Spleen (tissue), 11 donors: ENCODE data around the gene NPFFR2. TPM values are rescaled to one million over a fixed set of nuclear protein-coding genes. Genes with fewer than 3 reads are reported as not detected.
"Not testable (repeated sequence)": the region's sequence is repeated elsewhere in the genome, so short reads cannot be mapped to it uniquely, and the experiment has no call there.

ENCODE experiments used
- DNase-seq: peaks from one replicate; pipeline ENCODE4 v3.0.0-alpha.2; 2020
- H3K27ac ChIP-seq, 8 donors: fragments of 200-600 bp; sonication (generic) in 7 of 8; 1 replicate in 4 of 8; 2 replicates in 4 of 8; pipeline versions ENCODE4 v1.5.0 to v1.8.0; 2016 to 2021; ENCODE audit warnings: inconsistent platforms in 4 of 8, mild to moderate bottlenecking in 4 of 8, moderate library complexity in 1 of 8
- H3K27me3 ChIP-seq, 7 donors: fragments of 200-600 bp; sonication (generic) in 6 of 7; replicated peaks in 1 of 7; 1 replicate in 4 of 7; 2 replicates in 3 of 7; pipeline versions ENCODE4 v1.5.0 to v1.8.0; 2016 to 2021; ENCODE audit warnings: inconsistent platforms in 3 of 7, mild to moderate bottlenecking in 1 of 7
- H3K36me3 ChIP-seq, 6 donors: fragments of 200-600 bp; sonication (generic) in 5 of 6; 1 replicate in 4 of 6; 2 replicates in 2 of 6; pipeline versions ENCODE4 v1.5.0 to v1.8.0; 2016 to 2021; ENCODE audit warnings: inconsistent platforms in 2 of 6
- H3K4me1 ChIP-seq, 6 donors: fragments of 200-600 bp; sonication (generic) in 5 of 6; 1 replicate in 3 of 6; 2 replicates in 3 of 6; pipeline versions ENCODE4 v1.5.0 to v1.8.0; 2016 to 2021; ENCODE audit warnings: inconsistent platforms in 3 of 6
- H3K4me3 ChIP-seq, 8 donors: fragments of 200-600 bp; sonication (generic) in 7 of 8; 1 replicate in 4 of 8; 2 replicates in 4 of 8; pipeline versions ENCODE4 v1.5.0 to v1.8.0; 2016 to 2021; ENCODE audit warnings: inconsistent platforms in 4 of 8, mild to moderate bottlenecking in 4 of 8, moderate library complexity in 2 of 8
- H3K9me3 ChIP-seq, 8 donors: fragments of 200-600 bp; sonication (generic) in 7 of 8; 1 replicate in 4 of 8; 2 replicates in 4 of 8; pipeline versions ENCODE4 v1.5.0 to v1.8.0; 2016 to 2021; ENCODE audit warnings: inconsistent platforms in 4 of 8
- CTCF ChIP-seq, 11 experiments: fragments of 200-600 bp in 7 of 11; fragments of 450-650 bp in 4 of 11; sonication (generic) in 4 of 11; IDR thresholded peaks in 8 of 11; conservative IDR thresholded peaks in 3 of 11; 1 replicate in 7 of 11; 2 replicates in 4 of 11; pipeline versions ENCODE4 v1.4.0 to v1.8.0; 2016 to 2021; ENCODE audit warnings: antibody characterized with exemption in 11 of 11, inconsistent platforms in 4 of 11, mild to moderate bottlenecking in 1 of 11
- POLR2A ChIP-seq, 3 donors: fragments of 450-650 bp; IDR thresholded peaks; one replicate each; pipeline ENCODE4 v1.5.1; 2017; ENCODE audit warnings: antibody characterized with exemption in 3 of 3, mild to moderate bottlenecking in 1 of 3
- POLR2AphosphoS5 ChIP-seq, 3 donors: sonication (generic); formaldehyde crosslinking; IDR thresholded peaks; one replicate each; pipeline ENCODE4 v1.5.1; 2017; ENCODE audit warnings: antibody characterized with exemption in 3 of 3
- WGBS, 5 donors: extraction: QIAGEN DNeasy Blood & Tissue Kit in 3 of 5; methylation state at CpG; one replicate each; pipeline versions ENCODE4 v1.1.5 to v1.1.7; 2013 to 2018; 5-methylcytosine and 5-hydroxymethylcytosine counted together
- intact Hi-C: fragments of 100-400 bp; cut with DNase I; formaldehyde crosslinking; loops from one replicate; pipeline ENCODE4 v1.15.0; 2023; ENCODE audit warnings: low total_unique reads
- polyA plus RNA-seq, 3 donors: library from polyadenylated mRNA; stranded (reverse); fragments of 200-250 nt; gene quantifications; one replicate each; pipeline ENCODE4 v1.2.1, GENCODE V29; 2013
- total RNA-seq, 7 donors: library from RNA; depleted of rRNA in 3 of 7; stranded (reverse); fragments of >200 nt in 3 of 7; fragmentation: NEBNext Ultra II Directional in 4 of 7; extraction: Animal tissue kit (Norgen Biotek cat#: 25700) in 4 of 7; gene quantifications; one replicate each; pipeline versions ENCODE4 v1.1.0 to v1.2.1, GENCODE V29; 2016 to 2021
- donor health status: healthy with polysubstance abuse.
- donor health status: DM: no; HTN: no; CAD: no; lungs with moderate emphysema.
- donor health status: DM: no; HTN: no; CAD: no.
- donor health status: Bipolar disorder and iron deficiency.
- donor health status: healthy.
- donor health status: DM: no; HTN: no; CAD: no.
- donor health status: DM: yes; HTN: yes; CAD: no.

Gene NPFFR2
- total and polyA plus RNA-seq, 10 donors, result 0.08 to 1.2 (median 0.17) TPM; not detected in 6

GRCh38 chr4:72073816-72074215, 42.0 kb downstream of the NPFFR2 start:
- intact Hi-C loops, result no loop called here
- H3K4me3 ChIP-seq, result no peak overlapping the region
- H3K36me3 ChIP-seq, result no peaks in the 10 kb centered on the region
- no peaks in the 10 kb centered on the region for H3K4me1 ChIP-seq
- H3K27ac ChIP-seq, result no peak overlapping the region
- no peaks in the 10 kb centered on the region for H3K27me3 ChIP-seq
- TF ChIP-seq CTCF (IDR thresholded peaks at IDR 0.05 in 8 of 11, conservative IDR thresholded peaks at IDR 0.05 in 3 of 11), result no peak
- TF ChIP-seq POLR2A (IDR thresholded peaks at IDR 0.05), result no peak
- TF ChIP-seq POLR2AphosphoS5 (IDR thresholded peaks at IDR 0.05), result no peak
- no peak for DNase-seq
- H3K9me3 ChIP-seq, result peaks cover 0 to 5% (median 0%) of the 10 kb centered on the region in 8 donors

GRCh38 chr4:72076562-72076961, 44.8 kb downstream of the NPFFR2 start:
- H3K4me1 ChIP-seq, result no peaks in the 10 kb centered on the region
- no peaks in the 10 kb centered on the region for H3K36me3 ChIP-seq
- no peak for DNase-seq
- intact Hi-C loops, result no loop called here
- H3K9me3 ChIP-seq, result peaks cover 0 to 4% (median 0%) of the 10 kb centered on the region in 8 donors
- H3K27ac ChIP-seq, result no peak overlapping the region
- TF ChIP-seq POLR2A (IDR thresholded peaks at IDR 0.05) (no peak), CTCF (IDR thresholded peaks at IDR 0.05 in 8 of 11, conservative IDR thresholded peaks at IDR 0.05 in 3 of 11) (no peak), POLR2AphosphoS5 (IDR thresholded peaks at IDR 0.05) (no peak)
- no peaks in the 10 kb centered on the region for H3K27me3 ChIP-seq
- H3K4me3 ChIP-seq, result no peak overlapping the region

GRCh38 chr4:72077346-72077745, 45.5 kb downstream of the NPFFR2 start:
- no peak for DNase-seq
- Histone ChIP-seq H3K4me1 (no peaks in the 10 kb centered on the region), H3K4me3 (no peak overlapping the region), H3K27me3 (no peaks in the 10 kb centered on the region), H3K27ac (no peak overlapping the region), H3K9me3 (no peaks in the 10 kb centered on the region), H3K36me3 (no peaks in the 10 kb centered on the region)
- intact Hi-C loops, result no loop called here
- whole genome bisulfite sequencing, 5 donors, result 66 to 81% (median 73%) methylated on average over 2 of the region's 2 CpGs
- no peak for TF ChIP-seq CTCF (IDR thresholded peaks at IDR 0.05 in 8 of 11, conservative IDR thresholded peaks at IDR 0.05 in 3 of 11)
- no peak for TF ChIP-seq POLR2AphosphoS5 (IDR thresholded peaks at IDR 0.05)

GRCh38 chr4:72084587-72085011, 52.8 kb downstream of the NPFFR2 start:
- TF ChIP-seq POLR2A (IDR thresholded peaks at IDR 0.05) (no peak), POLR2AphosphoS5 (IDR thresholded peaks at IDR 0.05) (no peak), CTCF (IDR thresholded peaks at IDR 0.05 in 8 of 11, conservative IDR thresholded peaks at IDR 0.05 in 3 of 11) (no peak)
- Histone ChIP-seq H3K27ac (no peak overlapping the region), H3K27me3 (no peaks in the 10 kb centered on the region), H3K4me1 (no peaks in the 10 kb centered on the region), H3K9me3 (no peaks in the 10 kb centered on the region), H3K4me3 (no peak overlapping the region), H3K36me3 (no peaks in the 10 kb centered on the region)
- intact Hi-C loops, result no loop called here
- 28 to 38% (median 33%) methylated on average over 3 of the region's 3 CpGs for WGBS, 5 donors
- DNase-seq, result no peak

- H3K4me3 ChIP-seq, H3K27me3 ChIP-seq, DNase-seq, H3K4me1 ChIP-seq, H3K36me3 ChIP-seq, H3K9me3 ChIP-seq, H3K27ac ChIP-seq, intact Hi-C loops: not testable (repeated sequence)
- 81 to 95% (median 90%) methylated on average over 2 of the region's 2 CpGs for WGBS, 5 donors
These were observed 58.8 kb downstream of the NPFFR2 start for GRCh38 chr4:72090606-72091005.
